Measurements from ENCODE around the gene CERT1.
A peak's percentile ranks its signal among the peaks of the same experiment; 100 is the strongest.
"Not testable (repeated sequence)": the region's sequence is repeated elsewhere in the genome, so short reads cannot be mapped to it uniquely, and the experiment has no call there.

Gene CERT1, protein sequence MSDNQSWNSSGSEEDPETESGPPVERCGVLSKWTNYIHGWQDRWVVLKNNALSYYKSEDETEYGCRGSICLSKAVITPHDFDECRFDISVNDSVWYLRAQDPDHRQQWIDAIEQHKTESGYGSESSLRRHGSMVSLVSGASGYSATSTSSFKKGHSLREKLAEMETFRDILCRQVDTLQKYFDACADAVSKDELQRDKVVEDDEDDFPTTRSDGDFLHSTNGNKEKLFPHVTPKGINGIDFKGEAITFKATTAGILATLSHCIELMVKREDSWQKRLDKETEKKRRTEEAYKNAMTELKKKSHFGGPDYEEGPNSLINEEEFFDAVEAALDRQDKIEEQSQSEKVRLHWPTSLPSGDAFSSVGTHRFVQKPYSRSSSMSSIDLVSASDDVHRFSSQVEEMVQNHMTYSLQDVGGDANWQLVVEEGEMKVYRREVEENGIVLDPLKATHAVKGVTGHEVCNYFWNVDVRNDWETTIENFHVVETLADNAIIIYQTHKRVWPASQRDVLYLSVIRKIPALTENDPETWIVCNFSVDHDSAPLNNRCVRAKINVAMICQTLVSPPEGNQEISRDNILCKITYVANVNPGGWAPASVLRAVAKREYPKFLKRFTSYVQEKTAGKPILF

GRCh38 chr5:75511435-75512382 is at the start of gene CERT1, which contains the start of gene POLK:
Gene CERT1 (minus strand): TSS chr5:75511629. CDS start chr5:75511207, 422 bp downstream.
Gene POLK (plus strand): TSS chr5:75511891.
- DNase-seq (ENCODE audit: low read depth in 2 of 2): peak; percentile 95 to 96

- DNase-seq (ENCODE audit: low read depth in 2 of 2): not testable (repeated sequence)
These were observed 49.2 kb upstream of the CERT1 start for GRCh38 chr5:75560655-75561054.

DNA sequence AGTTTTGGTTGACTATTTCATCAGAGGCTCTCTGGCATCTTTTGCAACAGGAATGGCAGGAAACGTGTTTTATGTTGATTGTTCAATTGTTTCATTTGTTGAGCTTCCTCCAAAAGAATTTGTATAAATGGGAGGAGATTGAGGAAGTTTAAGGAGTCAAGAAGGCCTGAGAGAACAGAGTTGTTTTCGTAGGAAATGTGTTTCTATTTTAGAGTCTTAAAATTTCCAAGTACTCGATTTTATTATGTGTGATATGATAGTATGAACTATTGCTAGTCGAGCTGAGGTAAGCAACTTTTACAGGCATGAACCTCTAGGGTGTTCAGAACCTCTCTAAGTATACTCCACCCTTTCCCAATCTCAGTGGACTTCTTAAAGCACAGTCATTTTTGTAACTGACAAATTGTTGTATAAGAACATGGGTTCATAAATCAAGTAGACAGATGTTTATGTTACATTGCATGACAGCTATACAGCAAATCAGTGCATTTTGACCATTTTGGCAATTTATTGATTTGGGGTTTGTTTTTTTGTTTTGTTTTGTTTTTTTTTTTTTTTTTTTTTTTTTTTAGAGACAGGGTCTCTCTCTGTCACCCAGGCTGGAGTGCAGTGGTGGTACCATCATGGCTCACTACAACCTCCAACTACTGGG is 47.7 kb upstream of the CERT1 start:
- DNase-seq (ENCODE audit: low read depth in 2 of 2): no peak

GRCh38 chr5:75558221-75558620 is 46.8 kb upstream of the CERT1 start:
- DNase-seq (ENCODE audit: low read depth in 2 of 2): no peak

- no peak for DNase-seq (ENCODE audit: low read depth in 2 of 2)
These were observed 41.9 kb upstream of the CERT1 start for GRCh38 chr5:75553358-75553757.

- no peak for DNase-seq (ENCODE audit: low read depth in 2 of 2)
These were observed 41.3 kb upstream of the CERT1 start for GRCh38 chr5:75552764-75553163.

DNA sequence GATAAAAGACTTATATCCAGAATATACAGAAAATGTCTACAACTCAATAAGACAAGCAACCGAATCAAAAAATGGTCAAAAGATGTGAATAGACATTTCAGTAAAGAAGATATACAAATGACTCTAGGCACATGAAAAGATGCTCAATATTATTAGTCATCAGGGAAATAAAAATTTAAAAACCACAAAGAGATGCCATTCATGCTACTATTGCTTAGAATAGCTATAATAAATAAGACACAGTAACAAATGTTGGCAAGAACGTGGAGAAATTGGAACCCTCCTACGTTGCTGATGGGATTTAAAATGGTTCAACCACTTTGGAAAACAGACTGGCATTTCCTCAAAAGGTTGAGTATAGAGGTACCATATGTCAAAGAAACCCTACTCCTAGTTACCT is 40.0 kb upstream of the CERT1 start:
- DNase-seq (ENCODE audit: low read depth in 2 of 2): no peak

- no peak for DNase-seq (ENCODE audit: low read depth in 2 of 2)
These were observed 39.2 kb upstream of the CERT1 start for GRCh38 chr5:75550597-75550996.

DNA sequence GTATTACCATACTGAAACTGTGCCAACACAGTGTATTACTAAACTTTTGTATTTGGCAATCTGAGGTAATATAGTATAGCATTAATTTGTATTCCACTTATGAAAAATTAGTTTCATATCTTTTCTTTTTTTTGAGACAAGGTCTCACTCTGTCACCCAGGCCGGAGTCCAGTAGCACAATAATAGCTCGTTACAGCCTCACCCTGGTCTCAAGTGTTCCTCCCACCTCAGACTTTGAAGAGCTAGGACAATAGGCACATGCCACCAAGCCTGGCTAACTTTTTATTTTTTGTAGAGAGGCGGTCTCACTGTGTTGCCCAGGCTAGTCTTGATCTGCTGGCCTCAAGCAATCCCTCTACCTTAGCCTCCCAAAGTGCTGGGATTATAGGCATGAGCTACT is 36.4 kb upstream of the CERT1 start:
- no peak for DNase-seq (ENCODE audit: low read depth in 2 of 2)

DNA sequence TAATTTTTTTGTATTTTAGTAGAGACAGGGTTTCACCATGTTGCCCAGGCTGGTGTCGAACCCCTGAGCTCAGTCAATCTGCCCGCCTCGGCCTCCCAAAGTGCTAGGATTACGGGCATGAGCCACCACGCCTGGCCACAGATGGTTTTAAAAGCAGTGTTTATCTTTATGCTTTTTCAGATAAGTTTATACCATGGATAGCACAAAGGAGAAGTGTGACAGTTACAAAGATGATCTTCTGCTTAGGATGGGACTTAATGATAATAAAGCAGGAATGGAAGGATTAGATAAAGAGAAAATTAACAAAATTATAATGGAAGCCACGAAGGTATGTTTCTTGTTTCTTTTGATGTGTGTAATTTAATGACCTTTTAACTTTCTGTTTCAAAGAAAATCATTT is 35.4 kb upstream of the CERT1 start:
- DNase-seq (ENCODE audit: low read depth in 2 of 2): no peak

DNA sequence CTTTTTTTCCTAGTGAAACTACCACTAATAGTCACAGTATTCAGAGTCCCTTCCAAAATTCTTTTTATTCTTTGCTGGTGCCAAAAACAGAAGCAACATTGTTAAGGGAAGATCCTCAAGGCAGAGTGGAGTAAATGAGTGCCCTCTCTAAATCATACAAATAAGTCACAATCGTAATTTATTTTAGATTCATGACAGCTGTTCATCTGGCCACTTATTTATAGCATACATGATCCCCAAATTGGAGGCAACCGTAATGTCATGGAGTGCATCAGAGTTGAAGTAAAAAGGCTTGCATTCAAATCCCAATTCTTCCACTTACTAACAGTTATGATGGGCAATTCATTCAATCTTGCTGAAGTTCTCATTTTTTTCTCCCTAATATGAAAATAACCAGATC is 33.7 kb upstream of the CERT1 start:
- DNase-seq (ENCODE audit: low read depth in 2 of 2): no peak

DNA sequence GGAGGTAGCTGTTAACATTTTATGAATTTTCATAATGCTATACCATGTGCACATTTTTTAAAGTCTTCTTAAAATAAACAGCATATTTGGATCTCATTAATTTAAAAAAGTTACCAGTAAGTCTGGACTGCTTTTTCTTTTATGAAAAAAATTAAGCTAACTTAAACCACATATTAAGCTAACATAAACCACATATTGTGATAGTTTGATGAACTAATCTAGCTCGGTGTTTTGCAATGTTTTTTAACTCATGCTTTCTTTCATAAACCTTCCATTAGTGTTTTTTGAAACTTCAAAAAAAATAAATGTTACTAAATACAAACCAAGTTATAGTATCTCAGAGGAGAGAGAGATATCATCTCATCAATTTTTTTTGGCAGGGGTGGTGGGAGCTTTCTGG is 26.8 kb upstream of the CERT1 start:
- no peak for DNase-seq (ENCODE audit: low read depth in 2 of 2)

- DNase-seq (ENCODE audit: low read depth in 2 of 2): no peak
These were observed 25.4 kb upstream of the CERT1 start for GRCh38 chr5:75536694-75537360.

GRCh38 chr5:75536147-75536546 is 24.7 kb upstream of the CERT1 start:
- no peak for DNase-seq (ENCODE audit: low read depth in 2 of 2)

DNA sequence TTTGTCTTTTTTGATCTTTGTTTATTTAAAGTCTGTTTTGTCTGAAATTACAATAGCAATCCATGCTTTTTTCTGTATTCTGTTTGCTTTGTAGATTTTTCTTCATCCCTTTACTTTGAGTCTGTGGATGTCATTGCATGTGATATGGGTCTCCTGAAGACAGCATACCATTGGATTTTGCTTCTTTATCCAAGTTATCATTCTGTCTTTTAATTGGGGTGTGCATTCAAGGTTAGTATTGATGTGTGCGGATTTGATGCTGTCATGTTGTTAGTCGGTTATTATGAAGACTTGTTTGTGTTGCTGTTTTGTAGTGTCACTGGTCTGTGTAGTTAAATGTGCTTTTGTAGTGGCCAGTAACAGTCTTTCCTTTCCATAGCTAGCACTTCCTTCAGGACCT is 23.3 kb upstream of the CERT1 start:
- DNase-seq (ENCODE audit: low read depth in 2 of 2): no peak

- DNase-seq (ENCODE audit: low read depth in 2 of 2): not testable (repeated sequence)
These were observed 22.3 kb upstream of the CERT1 start for GRCh38 chr5:75533716-75534115.

DNA sequence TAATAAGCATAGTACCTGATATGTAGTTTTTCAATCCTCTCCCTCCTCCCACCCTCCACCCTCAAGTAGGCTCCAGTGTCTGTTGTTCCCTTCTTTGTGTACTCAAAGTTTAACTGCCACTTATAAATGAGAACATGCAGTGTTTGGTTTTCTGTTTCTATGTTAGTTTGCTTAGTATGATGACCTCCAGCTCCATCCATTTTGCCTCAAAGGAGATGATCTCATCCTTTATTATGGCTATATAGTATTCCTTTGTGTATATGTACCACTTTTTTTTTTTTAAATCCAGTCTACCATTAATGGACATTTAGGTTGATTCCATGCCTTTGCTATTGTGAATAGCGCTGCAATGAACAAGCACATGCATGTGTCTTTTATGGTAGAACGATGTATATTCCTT is 20.8 kb upstream of the CERT1 start:
- no peak for DNase-seq (ENCODE audit: low read depth in 2 of 2)

DNA sequence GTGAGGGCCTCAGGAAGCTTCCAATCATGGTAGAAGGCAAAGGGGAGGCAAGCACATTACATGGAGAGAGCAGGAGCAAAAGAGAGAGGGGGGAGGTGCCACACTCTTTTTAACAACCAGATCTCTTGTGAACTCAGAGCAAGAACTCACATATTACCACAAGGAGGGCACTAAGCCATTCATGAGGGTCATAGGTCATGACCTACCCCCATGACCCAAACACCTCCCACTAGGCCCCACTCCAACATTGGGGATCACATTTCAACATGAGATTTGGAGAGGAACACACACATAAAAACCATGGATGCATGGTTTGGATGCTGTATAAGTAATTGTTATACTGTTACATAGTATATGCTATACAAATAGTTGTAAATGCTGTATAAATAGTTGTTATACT is 17.8 kb upstream of the CERT1 start:
- DNase-seq (ENCODE audit: low read depth in 2 of 2): no peak

DNA sequence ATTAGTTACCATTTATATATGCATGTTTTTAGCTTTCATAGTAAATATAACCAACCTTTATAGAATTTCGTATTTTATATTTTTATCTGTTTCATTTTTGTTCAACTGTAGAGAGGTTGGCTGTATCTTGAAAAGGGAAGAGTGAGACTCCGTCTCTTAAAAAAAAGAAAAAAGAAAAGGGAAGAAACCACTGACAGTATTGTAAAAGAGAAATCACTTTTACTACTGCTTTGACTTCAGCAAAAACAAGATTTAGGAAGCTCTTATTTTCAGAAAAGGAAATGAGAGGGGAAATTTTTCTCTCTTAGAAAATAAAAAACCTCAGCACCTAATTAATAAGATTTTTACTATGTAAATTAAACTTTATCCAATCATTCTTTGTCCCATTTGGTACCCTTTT is 14.6 kb upstream of the CERT1 start:
- no peak for DNase-seq (ENCODE audit: low read depth in 2 of 2)

DNA sequence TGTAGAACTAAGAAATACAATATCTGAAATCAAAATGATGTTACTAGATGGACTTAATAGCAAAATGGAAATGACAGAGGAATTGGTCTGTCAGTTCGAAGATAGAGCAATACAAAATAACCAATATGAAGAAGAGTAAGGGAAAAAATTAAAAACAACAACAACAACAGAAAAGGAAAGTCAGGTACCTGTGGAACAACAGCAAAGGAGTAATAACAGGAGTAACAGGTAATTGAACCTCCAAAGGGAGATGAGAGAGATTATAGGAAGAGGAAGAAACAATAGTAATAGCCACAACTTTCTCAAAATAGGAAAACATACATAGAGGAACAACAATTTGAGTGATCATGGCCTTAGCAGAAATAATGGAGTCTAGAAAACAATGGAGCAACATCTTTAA is 13.9 kb upstream of the CERT1 start:
- no peak for DNase-seq (ENCODE audit: low read depth in 2 of 2)

GRCh38 chr5:75524591-75524990 is 13.2 kb upstream of the CERT1 start:
- no peak for DNase-seq (ENCODE audit: low read depth in 2 of 2)

Data from stimulated activated CD4-positive, alpha-beta T cell treated with anti-CD3 and anti-CD28 coated beads, Interleukin-15, amount 100 ng/mL, for 48 hours (primary cell).